GM12872 (cell line): ENCODE measurements around the gene NUDT15.

Experiments used
- CTCF ChIP-seq: IDR thresholded peaks from 3 replicates; pipeline ENCODE4 v1.5.1; 2011; ENCODE audit warnings: low read depth, mild to moderate bottlenecking, low read length, moderate library complexity; ENCODE audit not compliant: insufficient read depth

Gene NUDT15

GRCh38 chr13:48043789-48044503 is 6.4 kb downstream of the NUDT15 start:
- no peak for TF ChIP-seq CTCF

- TF ChIP-seq CTCF: no peak
These were observed 13.0 kb downstream of the NUDT15 start for GRCh38 chr13:48050550-48050949.

- no peak for TF ChIP-seq CTCF
These were observed 17.1 kb downstream of the NUDT15 start for GRCh38 chr13:48054601-48055000.

- no peak for TF ChIP-seq CTCF
These were observed 18.2 kb downstream of the NUDT15 start for GRCh38 chr13:48055712-48056111.

- TF ChIP-seq CTCF: no peak
These were observed 28.9 kb downstream of the NUDT15 start for GRCh38 chr13:48066310-48066989.

GRCh38 chr13:48068036-48068435 is 30.5 kb downstream of the NUDT15 start:
- TF ChIP-seq CTCF: no peak

GRCh38 chr13:48068952-48069351 is 31.4 kb downstream of the NUDT15 start:
- TF ChIP-seq CTCF: no peak
